NCI-H2081 (cell line): ENCODE measurements around the gene FGF14.

Experiments used
- DNase-seq, 2 experiments: peaks; one replicate each; lab custom pipeline; 2025; lab: John Stamatoyannopoulos, UW

Gene FGF14

GRCh38 chr13:102310691-102311418 lies 91.0 kb downstream of the FGF14 start:
- no peak for DNase-seq

GRCh38 chr13:102309110-102309509 lies 92.7 kb downstream of the FGF14 start:
- no peak for DNase-seq

- no peak for DNase-seq
Measured at GRCh38 chr13:102302534-102302933, 99.3 kb downstream of the FGF14 start.

- no peak for DNase-seq
Measured at GRCh38 chr13:102300379-102300778, 101.5 kb downstream of the FGF14 start.

GRCh38 chr13:102299366-102299765 lies 102.5 kb downstream of the FGF14 start:
- no peak for DNase-seq

GRCh38 chr13:102298051-102298450 lies 103.8 kb downstream of the FGF14 start:
- no peak for DNase-seq

GRCh38 chr13:102295316-102296048 lies 106.4 kb downstream of the FGF14 start:
- DNase-seq, result no peak

- no peak for DNase-seq
Measured at GRCh38 chr13:102294407-102295018, 107.3 kb downstream of the FGF14 start.

GRCh38 chr13:102293723-102294122 lies 108.1 kb downstream of the FGF14 start:
- DNase-seq, result no peak

GRCh38 chr13:102291587-102292218 lies 110.1 kb downstream of the FGF14 start:
- DNase-seq, result no peak

- no peak for DNase-seq
Measured at GRCh38 chr13:102289606-102290005, 112.2 kb downstream of the FGF14 start.

GRCh38 chr13:102286326-102286725 lies 115.5 kb downstream of the FGF14 start:
- DNase-seq, result no peak

GRCh38 chr13:102280366-102280765 lies 121.5 kb downstream of the FGF14 start:
- no peak for DNase-seq

GRCh38 chr13:102277286-102277685 lies 124.6 kb downstream of the FGF14 start:
- no peak for DNase-seq

- no peak for DNase-seq
Measured at GRCh38 chr13:102276404-102276803, 125.4 kb downstream of the FGF14 start.

- no peak for DNase-seq
Measured at GRCh38 chr13:102275969-102276368, 125.9 kb downstream of the FGF14 start.

GRCh38 chr13:102273111-102273510 lies 128.7 kb downstream of the FGF14 start:
- no peak for DNase-seq

GRCh38 chr13:102267191-102267590 lies 134.7 kb downstream of the FGF14 start:
- no peak for DNase-seq

GRCh38 chr13:102261809-102262208 lies 140.0 kb downstream of the FGF14 start:
- no peak for DNase-seq

- DNase-seq, result no peak
Measured at GRCh38 chr13:102261316-102261715, 140.5 kb downstream of the FGF14 start.

GRCh38 chr13:102260256-102260655 lies 141.6 kb downstream of the FGF14 start:
- DNase-seq, result no peak

- DNase-seq, result no peak
Measured at GRCh38 chr13:102255409-102255808, 146.4 kb downstream of the FGF14 start.

GRCh38 chr13:102251817-102252216 lies 150.0 kb downstream of the FGF14 start:
- DNase-seq, result no peak
